MCF 10A (cell line): ENCODE data around the gene ANKRA2. TPM values are rescaled to one million over a fixed set of nuclear protein-coding genes. Genes with fewer than 3 reads are reported as not detected.

Experiments
- BruUV-seq: library from RNA; stranded (reverse); fragments of 400-500 nt; replicated peaks from 2 replicates; lab custom pipeline; 2021; lab: Mats Ljungman, UMichigan
- CTCF ChIA-PET: fragments of 300-600 bp; sonication (Branson Sonifier 250); formaldehyde crosslinking; extraction: SDS; loops from one replicate; lab custom pipeline; 2021; ENCODE audit warnings: antibody characterized with exemption, inconsistent platforms; lab: Yijun Ruan, JAX
- POLR2A ChIA-PET: fragments of 300-600, 350-650 bp; sonication (Branson Sonifier 250); formaldehyde crosslinking; extraction: SDS; loops from one replicate; lab custom pipeline; 2020; ENCODE audit warnings: antibody characterized with exemption, inconsistent platforms; lab: Yijun Ruan, JAX
- DNase-seq: peaks from one replicate; pipeline ENCODE4 v3.0.0-alpha.2; 2018; ENCODE audit not compliant: unreplicated experiment
- H3K27ac Mint-ChIP-seq: one replicate; pipeline ENCODE4 v1.8.0; 2022; ENCODE audit warnings: mild to moderate bottlenecking, low read depth, mixed read lengths; ENCODE audit not compliant: unreplicated experiment
- H3K27me3 Mint-ChIP-seq: one replicate; pipeline ENCODE4 v1.8.0; 2022; ENCODE audit warnings: mixed read lengths; ENCODE audit not compliant: insufficient read depth, unreplicated experiment
- H3K36me3 Mint-ChIP-seq: one replicate; pipeline ENCODE4 v1.8.0; 2022; ENCODE audit warnings: mild to moderate bottlenecking, moderate library complexity, mixed read lengths; ENCODE audit not compliant: insufficient read depth, unreplicated experiment
- H3K4me1 Mint-ChIP-seq: one replicate; pipeline ENCODE4 v1.8.0; 2022; ENCODE audit warnings: mixed read lengths; ENCODE audit not compliant: insufficient read depth, unreplicated experiment
- H3K4me3 Mint-ChIP-seq: one replicate; pipeline ENCODE4 v1.8.0; 2022; ENCODE audit warnings: mild to moderate bottlenecking, moderate library complexity, mixed read lengths; ENCODE audit not compliant: unreplicated experiment
- H3K9me3 Mint-ChIP-seq: one replicate; pipeline ENCODE4 v1.8.0; 2022; ENCODE audit warnings: mixed read lengths; ENCODE audit not compliant: unreplicated experiment
- CTCF ChIP-seq: fragments of 200-600 bp; IDR thresholded peaks from one replicate; pipeline ENCODE4 v1.8.0; 2022; ENCODE audit warnings: antibody characterized with exemption, mild to moderate bottlenecking; ENCODE audit not compliant: unreplicated experiment
- intact Hi-C: fragments of 100-400 bp; cut with micrococcal nuclease; formaldehyde crosslinking; loops from 2 replicates; pipeline ENCODE4 v1.14.1; 2022
- total RNA-seq: library from RNA; stranded (reverse); gene quantifications from 2 replicates; pipeline ENCODE4 v1.2.3, GENCODE V29; 2022

The ANKRA2 gene
- total RNA-seq, 1 experiment from 2014 or later = 19.3 TPM

GRCh38 chr5:73545403-73545779, 20.0 kb downstream of the ANKRA2 start:
- Mint-ChIP-seq H3K27me3 (no peaks in the 10 kb centered on the region), H3K36me3 (peaks cover 8% of the 10 kb centered on the region), H3K27ac (no peak overlapping the region), H3K4me3 (no peak overlapping the region), H3K9me3 (no peaks in the 10 kb centered on the region), H3K4me1 (peaks cover 27% of the 10 kb centered on the region)
- TF ChIP-seq CTCF = no peak
- ChIA-PET CTCF (interaction anchor here (0.7 kb wide), 2 partner anchors 10 to 246 kb away, joined by 3 read pairs; no protein-coding TSS in a partner anchor), POLR2A (interaction anchor here (1.2 kb wide), 1 partner anchor 14 kb away, joined by 4 read pairs; no protein-coding TSS in a partner anchor)
- intact Hi-C loops = no loop called here
- no TSS peak for BruUV-seq
- DNase-seq = no peak

GRCh38 chr5:73544429-73545402, 20.7 kb downstream of the ANKRA2 start:
- ChIA-PET POLR2A (interaction anchor here (0.8 to 2.1 kb wide), 2 partner anchors 17 to 20 kb away, joined by 3 to 11 read pairs; partner anchors contain the start of genes ANKRA2 and UTP15), CTCF (interaction anchor here (0.5 kb wide), 1 partner anchor 31 kb away, joined by 3 read pairs; no protein-coding TSS in a partner anchor)
- intact Hi-C loops = no loop called here
- no peak overlapping the region for H3K4me3 Mint-ChIP-seq
- no TSS peak for BruUV-seq
- H3K4me1 Mint-ChIP-seq = peaks cover 34% of the 10 kb centered on the region
- H3K27me3 Mint-ChIP-seq = no peaks in the 10 kb centered on the region
- H3K9me3 Mint-ChIP-seq = no peaks in the 10 kb centered on the region
- H3K27ac Mint-ChIP-seq = no peak overlapping the region
- H3K36me3 Mint-ChIP-seq = peaks cover 7% of the 10 kb centered on the region
- DNase-seq = peak; percentile 47
- no peak for TF ChIP-seq CTCF

- DNase-seq = no peak
- Mint-ChIP-seq H3K4me1 (peaks cover 34% of the 10 kb centered on the region), H3K36me3 (peaks cover 7% of the 10 kb centered on the region), H3K4me3 (no peak overlapping the region), H3K27me3 (no peaks in the 10 kb centered on the region), H3K27ac (no peak overlapping the region), H3K9me3 (no peaks in the 10 kb centered on the region)
- TF ChIP-seq CTCF = no peak
- intact Hi-C loops = no loop called here
- BruUV-seq = no TSS peak
- POLR2A ChIA-PET = interaction anchor here (0.5 to 2.6 kb wide), 9 partner anchors 12 to 1802 kb away, joined by 3 to 17 read pairs (median 4); partner anchors contain the start of genes ANKRA2 and UTP15
- CTCF ChIA-PET = interaction anchor here (0.6 to 9.2 kb wide), 4 partner anchors 19 to 576 kb away, joined by 3 to 143 read pairs (median 4); no protein-coding TSS in a partner anchor
These were observed 23.4 kb downstream of the ANKRA2 start for GRCh38 chr5:73542020-73542419.

- TF ChIP-seq CTCF = no peak
- CTCF ChIA-PET = interaction anchor here (1.2 to 9.2 kb wide), 2 partner anchors 19 to 33 kb away, joined by 3 to 143 read pairs; no protein-coding TSS in a partner anchor
- POLR2A ChIA-PET = interaction anchor here (2.6 kb wide), 1 partner anchor 25 kb away, joined by 17 read pairs; the partner anchor contains the start of genes ANKRA2 and UTP15
- Mint-ChIP-seq H3K27me3 (no peaks in the 10 kb centered on the region), H3K4me3 (no peak overlapping the region), H3K36me3 (peaks cover 7% of the 10 kb centered on the region), H3K4me1 (peaks cover 34% of the 10 kb centered on the region), H3K9me3 (peaks cover 5% of the 10 kb centered on the region), H3K27ac (peak overlapping the region; percentile 61)
- peak; percentile 68 for DNase-seq
- BruUV-seq = no TSS peak
- intact Hi-C loops = no loop called here
These were observed 25.2 kb downstream of the ANKRA2 start for GRCh38 chr5:73540192-73540591.
